GM18517 (cell line): ENCODE data around the gene ZBTB5.
A peak's percentile ranks its signal among the peaks of the same experiment; 100 is the strongest.
"Not testable (repeated sequence)": the region's sequence is repeated elsewhere in the genome, so short reads cannot be mapped to it uniquely, and the experiment has no call there.

ENCODE experiments used
- ATAC-seq: cut with Tn5 transposase; IDR thresholded peaks from one replicate; pipeline ENCODE4 v1.9.1; 2021; ENCODE audit warnings: mild to moderate bottlenecking, moderate library complexity; ENCODE audit not compliant: unreplicated experiment

The ZBTB5 gene

DNA sequence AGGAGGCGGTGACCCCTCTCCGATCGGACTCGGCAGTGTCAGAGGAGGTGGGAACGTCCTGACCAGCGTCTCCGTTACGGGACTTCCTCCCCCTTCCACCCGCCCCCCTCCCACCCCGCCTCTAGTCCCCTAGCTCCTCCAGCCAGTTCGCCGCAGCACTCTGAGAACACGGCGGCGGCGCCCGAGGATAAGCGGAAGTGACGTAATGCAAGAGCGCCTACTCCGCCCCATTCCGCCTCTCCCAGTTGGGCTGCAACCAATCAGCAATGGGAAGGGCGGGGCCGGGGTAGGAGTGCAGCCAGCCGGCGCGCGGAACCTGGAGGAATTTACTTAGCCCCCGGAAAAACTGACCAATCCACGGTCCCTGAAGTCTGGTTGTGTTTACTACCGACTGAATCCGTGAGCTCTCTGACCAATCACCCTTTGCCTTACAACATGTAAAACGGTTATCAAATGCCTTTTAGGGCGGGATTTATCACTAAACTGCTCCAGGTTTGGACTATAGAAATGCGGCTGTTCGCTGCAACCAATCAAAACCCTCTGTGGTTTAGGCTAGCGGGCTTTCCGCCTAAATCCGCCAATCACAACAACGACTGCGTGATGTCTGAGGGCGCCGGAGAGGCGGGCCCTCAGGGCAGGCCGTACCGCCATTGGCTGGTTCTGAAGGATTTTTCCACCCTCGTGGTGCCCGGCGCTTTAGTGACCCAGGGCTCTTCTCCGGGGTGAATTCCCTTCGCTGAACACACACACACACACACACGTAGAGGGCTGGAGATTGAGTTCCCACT, at the start of gene ZBTB5:
Gene ZBTB5 (minus strand): TSS at position 202 of the 788 bp plus-strand sequence. CDS start 22,899 bp downstream, outside the sequence.
- ATAC-seq, result peak; percentile 82

DNA sequence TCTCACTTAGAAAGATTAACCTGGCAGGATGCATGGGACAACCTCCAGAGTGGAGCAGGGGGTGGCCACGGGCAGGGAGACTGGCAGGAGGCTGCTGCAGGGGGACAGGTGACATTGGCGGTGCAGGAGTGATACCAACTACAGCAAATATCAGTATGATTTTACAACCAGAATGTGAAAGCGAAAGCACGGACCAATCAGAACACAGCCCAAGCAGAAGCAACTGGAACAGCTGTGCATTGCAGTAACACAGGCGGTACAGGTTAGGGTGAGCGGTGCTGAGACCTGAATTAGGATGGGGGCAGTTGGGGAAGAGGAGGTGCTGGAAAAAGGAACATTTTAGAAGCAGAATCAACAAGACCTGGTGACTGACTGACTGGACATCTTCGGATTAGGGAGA, 49.7 kb upstream of the ZBTB5 start:
- ATAC-seq, result no peak

- ATAC-seq, result not testable (repeated sequence)
Measured at GRCh38 chr9:37514415-37514814, 49.2 kb upstream of the ZBTB5 start.

DNA sequence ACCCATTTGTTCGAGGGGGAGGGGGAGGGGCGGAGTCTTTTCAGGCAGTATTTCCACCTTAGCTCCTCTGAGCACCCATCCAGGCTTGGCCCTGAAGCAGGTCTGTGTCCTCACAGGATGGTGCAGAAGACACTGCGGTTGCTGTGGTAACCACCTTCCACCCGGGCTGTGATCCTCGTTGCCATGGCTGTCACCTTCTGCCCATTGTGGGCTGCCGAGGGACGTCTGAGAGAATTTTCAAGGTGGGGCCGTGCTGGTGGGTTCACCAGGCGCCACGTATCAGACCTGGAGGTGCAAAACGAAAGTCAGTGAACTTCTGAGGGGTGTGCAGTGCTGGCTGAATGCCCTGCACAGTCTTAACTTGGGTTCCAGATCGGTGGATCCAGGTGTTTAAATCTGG, 47.2 kb upstream of the ZBTB5 start:
- no peak for ATAC-seq

DNA sequence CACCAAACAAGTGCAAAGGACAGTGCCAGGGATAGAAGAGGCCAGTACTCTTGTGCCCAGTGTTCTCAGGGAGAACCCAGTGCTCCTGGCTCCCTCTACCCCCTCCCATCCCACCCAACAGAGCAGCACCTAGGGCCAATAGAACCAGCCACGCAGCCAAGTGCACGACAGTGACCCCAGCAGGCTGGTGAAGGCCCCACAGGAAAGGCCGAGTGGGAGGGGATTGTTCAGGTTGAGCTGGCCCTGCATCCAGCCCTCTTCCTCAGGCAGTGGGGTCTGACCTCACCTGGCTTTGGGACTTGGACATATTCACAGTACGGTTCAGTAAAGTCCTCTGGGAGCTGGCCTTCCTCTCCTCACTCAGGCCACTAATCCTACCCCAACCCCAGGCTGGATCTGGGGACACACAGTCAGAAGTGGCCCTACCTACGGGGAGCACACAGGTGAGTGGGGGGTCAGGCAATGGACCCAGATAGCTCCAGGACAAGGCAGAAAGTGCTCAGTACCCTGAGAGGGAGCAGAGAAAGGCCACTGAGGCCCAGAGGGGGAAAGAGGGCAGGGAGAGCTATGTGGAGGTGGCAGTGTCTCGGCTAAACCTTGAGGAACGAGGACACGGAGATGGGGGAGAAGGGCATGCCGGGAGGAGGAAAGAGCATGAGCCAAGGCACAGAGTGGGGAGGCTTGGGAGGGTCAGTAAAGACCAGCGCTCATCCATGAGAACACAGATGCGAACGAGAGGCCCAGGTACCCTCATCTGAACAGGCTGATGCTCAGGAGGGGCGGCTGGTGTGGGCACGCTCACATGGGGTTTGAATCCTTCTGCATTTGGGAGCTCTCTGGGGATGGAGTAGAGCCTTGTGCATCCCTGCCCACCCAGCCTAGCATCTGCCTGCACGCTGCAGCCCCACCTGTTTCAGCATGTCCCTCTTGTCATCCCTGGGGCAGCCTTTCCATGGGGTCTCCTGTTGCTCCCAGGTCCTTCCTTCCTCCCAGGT, 46.1 kb upstream of the ZBTB5 start:
- no peak for ATAC-seq

DNA sequence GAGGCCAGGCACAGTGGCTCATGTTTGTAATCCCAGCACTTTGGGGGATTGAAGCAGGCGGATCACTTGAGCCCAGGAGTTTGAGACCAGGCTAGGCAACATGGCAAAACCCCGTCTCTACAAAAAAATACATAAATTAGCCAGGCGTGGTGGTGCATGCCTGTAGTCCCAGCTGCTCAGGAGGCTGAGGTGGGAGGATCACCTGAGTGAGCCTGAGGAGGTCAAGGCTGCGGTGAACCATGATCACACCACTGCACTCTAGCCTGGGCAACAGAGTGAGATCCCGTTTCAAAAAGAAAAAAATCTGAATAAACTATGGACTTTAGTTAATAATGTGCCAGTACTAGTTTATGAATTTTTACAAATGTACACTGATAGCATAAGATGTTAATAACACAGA, 44.8 kb upstream of the ZBTB5 start:
- not testable (repeated sequence) for ATAC-seq

DNA sequence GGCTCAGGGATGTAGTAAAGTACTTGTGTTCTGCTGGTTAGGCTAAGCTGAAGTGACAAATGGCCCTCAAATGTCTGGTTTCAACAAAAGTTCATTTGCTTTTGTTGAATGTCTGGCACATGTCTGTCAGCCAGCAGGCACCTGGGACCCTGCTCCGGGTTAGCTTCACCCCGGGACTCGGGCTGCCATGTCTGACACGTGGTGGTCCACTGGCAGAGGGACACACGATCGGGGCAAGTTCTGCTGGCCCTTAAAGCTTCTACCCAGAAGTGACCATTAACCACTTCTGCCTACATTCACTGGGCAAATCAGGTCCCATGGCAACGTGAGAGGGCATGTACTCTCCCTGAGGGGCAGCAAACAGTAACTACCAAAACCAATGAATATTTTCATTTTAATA, 44.3 kb upstream of the ZBTB5 start:
- ATAC-seq, result no peak

DNA sequence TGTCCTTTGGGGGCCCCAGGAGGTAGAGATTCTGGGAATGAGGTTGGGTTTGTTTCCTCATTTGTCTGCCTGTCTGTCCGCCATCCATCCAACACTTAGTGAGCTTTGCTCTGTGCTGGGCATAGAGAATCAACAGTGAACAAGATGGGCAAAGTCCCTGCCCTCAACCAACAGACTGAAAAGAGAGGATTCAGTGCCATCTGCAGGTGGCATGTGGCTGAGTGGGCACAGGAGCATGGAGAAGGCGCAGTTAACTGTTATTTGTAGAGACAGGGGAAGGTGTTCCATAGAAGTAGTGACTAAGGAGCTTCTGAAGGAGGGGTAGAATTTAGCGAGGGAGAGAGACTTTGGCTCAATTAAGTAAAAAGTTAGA, 43.6 kb upstream of the ZBTB5 start:
- ATAC-seq, result no peak

- ATAC-seq, result no peak
Measured at GRCh38 chr9:37508135-37508833, 43.0 kb upstream of the ZBTB5 start.

- no peak for ATAC-seq
Measured at GRCh38 chr9:37507566-37508134, 42.4 kb upstream of the ZBTB5 start.

DNA sequence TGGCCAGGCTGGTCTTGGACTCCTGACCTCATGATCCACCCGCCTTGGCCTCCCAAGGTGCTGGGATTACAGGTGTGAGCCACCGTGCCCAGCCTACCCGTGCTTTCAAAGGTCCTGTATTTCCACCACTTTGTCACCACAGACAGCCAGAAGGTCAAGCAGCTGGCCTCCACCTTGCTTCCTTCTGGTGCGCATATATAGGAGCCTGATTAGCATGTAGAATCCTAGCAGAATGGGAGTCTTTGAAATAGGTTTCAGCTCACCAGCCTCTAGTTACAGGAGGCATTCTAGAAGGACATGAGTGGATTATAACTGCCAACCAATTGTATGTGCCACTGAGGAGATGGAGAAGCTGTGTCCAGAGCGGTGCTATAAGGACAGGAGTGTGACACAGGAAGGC, 39.4 kb upstream of the ZBTB5 start:
- ATAC-seq, result no peak

DNA sequence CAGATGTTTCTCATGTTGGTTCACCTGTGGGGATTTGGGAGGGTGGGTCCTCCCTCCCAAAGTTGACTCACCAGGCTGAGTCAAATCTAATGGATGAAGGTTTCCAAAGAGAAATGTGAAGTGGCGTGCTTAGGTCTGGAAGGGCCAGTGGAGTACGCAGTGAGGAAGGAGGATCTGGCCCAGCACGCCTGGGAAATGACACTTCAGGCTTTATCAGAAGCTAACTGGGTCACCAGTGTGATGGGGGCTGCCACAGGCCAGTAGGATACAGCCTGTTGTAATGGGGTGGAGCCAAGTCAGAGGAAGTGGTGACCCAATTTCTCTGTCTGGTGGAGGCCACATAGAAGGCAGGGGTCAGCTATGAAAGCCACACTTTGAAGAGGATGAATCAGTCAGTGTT, 38.5 kb upstream of the ZBTB5 start:
- ATAC-seq, result no peak

GRCh38 chr9:37501957-37502596, 36.8 kb upstream of the ZBTB5 start:
- no peak for ATAC-seq

DNA sequence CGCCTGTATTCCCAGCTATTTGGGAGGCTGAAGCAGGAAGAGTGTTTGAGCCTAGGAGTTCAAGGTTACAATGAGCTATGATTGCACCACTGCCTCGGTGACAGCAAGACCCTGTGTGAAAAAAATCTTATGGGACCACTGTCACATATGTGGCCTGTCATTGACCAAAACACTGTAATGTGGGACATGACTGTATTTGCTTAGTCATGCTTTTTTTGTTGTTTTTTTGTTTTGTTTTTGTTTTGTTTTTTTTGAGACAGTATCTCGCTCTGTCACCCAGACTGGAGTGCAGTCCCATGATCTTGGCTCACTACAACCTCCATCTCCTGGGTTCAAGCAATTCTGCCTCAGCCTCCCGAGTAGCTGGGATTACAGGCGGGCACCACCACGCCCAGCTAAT, 34.0 kb upstream of the ZBTB5 start:
- ATAC-seq, result no peak

DNA sequence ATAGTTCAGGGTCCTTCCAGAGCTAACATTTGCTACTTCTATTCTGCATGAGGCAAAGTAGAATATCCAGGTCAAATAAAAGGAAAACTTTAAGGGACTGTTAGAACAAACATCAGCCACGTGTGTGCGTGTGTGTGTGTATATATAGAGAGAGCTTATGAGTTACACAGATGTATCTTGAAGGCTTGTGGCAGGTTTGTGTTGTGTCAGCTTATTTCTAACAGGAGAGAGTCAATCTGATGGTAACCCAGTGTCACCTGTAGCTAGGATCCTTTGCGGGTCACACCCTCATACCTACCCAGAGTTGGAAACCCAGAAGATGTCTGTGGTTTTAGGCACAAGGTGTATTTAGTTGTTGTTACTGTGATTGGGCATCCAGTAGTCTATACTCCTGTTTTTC, 33.2 kb upstream of the ZBTB5 start:
- no peak for ATAC-seq

DNA sequence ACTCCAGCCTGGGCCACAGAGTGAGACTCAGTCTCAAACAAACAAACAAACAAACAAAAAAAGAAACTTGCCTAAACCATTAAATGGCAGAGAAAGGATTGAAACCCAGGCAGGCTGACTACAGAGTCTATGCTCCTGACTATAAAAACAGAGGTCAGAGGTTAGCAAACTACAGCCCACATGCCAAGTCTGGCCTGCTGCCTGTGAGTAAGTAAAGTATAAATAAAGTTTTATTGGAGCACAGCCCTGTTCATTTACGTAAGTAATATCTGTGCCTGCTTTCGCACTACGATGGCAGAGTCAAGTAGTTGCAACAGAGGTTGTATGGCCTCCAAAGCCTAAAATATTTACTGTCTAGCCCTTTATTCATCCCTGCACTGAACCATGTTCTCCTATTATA, 32.1 kb upstream of the ZBTB5 start:
- ATAC-seq, result no peak

- no peak for ATAC-seq
Measured at GRCh38 chr9:37496020-37496419, 30.8 kb upstream of the ZBTB5 start.

DNA sequence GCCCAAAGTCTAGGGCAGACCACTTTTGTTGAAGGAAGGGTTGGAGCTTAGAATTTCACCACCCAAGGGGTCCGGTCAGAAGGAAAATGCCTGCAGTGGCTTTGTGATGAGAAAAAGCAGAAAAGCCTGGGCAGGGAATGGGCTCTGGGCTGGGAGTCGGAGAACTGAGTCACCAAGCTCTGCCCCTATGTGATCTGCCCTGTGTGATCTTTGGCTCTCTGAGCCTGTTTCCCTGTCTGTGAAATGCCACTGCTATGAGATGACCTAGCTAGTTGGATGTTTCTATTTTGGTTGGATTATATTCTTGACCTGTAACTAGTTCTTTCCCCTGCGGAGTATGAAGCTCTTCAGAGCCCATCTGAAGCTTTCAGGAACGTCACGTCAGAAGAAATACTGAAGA, 30.3 kb upstream of the ZBTB5 start:
- no peak for ATAC-seq

GRCh38 chr9:37491939-37492338, 26.7 kb upstream of the ZBTB5 start:
- ATAC-seq, result no peak
